GM20000 (cell line): ENCODE measurements around the gene SYTL3.
"Not testable (repeated sequence)": the region's sequence is repeated elsewhere in the genome, so short reads cannot be mapped to it uniquely, and the experiment has no call there.

Experiments used
- DNase-seq: peaks from one replicate; pipeline ENCODE4 v3.0.0; 2012; ENCODE audit warnings: low spot score
- CTCF ChIP-seq: IDR thresholded peaks from 2 replicates; pipeline ENCODE4 v1.5.1; 2012; ENCODE audit warnings: mild to moderate bottlenecking, control low read depth; ENCODE audit errors: extremely low read depth, missing control alignments

The SYTL3 gene

GRCh38 chr6:158665332-158665731 lies 15.5 kb downstream of the SYTL3 start:
- no peak for TF ChIP-seq CTCF
- DNase-seq = no peak

GRCh38 chr6:158666628-158667359 lies 16.9 kb downstream of the SYTL3 start:
- peak; percentile 59 for DNase-seq
- TF ChIP-seq CTCF = no peak

- DNase-seq = peak; percentile 39
- no peak for TF ChIP-seq CTCF
These were observed 17.6 kb downstream of the SYTL3 start for GRCh38 chr6:158667360-158667981.

GRCh38 chr6:158668707-158669103 lies 18.9 kb downstream of the SYTL3 start:
- no peak for TF ChIP-seq CTCF
- DNase-seq = no peak

GRCh38 chr6:158669145-158670035 lies 19.5 kb downstream of the SYTL3 start:
- TF ChIP-seq CTCF = no peak
- no peak for DNase-seq

GRCh38 chr6:158672119-158672518 lies 22.3 kb downstream of the SYTL3 start:
- DNase-seq = not testable (repeated sequence)

- no peak for TF ChIP-seq CTCF
These were observed 22.9 kb downstream of the SYTL3 start for GRCh38 chr6:158672726-158673125.

More at GRCh38 chr6:158672726-158673125, 22.9 kb downstream of the SYTL3 start:
- no peak for DNase-seq
